Measurements from ENCODE around the gene HERC2. TPM values are rescaled to one million over a fixed set of nuclear protein-coding genes. Genes with fewer than 3 reads are reported as not detected.
"Not testable (repeated sequence)": the region's sequence is repeated elsewhere in the genome, so short reads cannot be mapped to it uniquely, and the experiment has no call there.

The HERC2 gene
- polyA plus RNA-seq, 1 of the 3 experiments (the other 2 are of a cell fraction) = 22.3 TPM

DNA sequence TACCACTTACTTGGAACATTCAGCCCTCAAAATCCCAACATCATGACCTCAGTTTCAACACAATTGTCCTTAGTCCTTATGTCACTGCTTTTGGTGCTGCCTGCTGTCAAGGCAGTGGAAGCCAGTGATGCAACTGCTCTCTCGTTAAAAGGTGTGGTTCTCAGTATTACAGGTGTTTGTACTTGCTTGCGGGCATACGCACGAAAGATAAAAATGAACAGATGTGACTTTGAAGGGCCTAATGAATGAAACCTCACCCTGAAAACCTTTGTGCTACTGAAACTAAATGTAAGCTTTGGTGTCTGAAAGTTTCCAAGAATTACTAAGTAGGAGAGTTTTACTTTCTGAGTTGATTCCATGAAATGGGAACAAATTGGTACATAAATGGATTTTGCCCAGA lies 25.2 kb downstream of the HERC2 start:
- H3K27me3 ChIP-seq (ENCODE audit: insufficient read depth); DNase-seq; H3K4me2 ChIP-seq; H3K4me3 ChIP-seq (ENCODE audit: low read depth in 2 of 2, low read length in 1 of 2); H4K20me1 ChIP-seq (ENCODE audit: insufficient read depth); H3K4me1 ChIP-seq (ENCODE audit: control insufficient read depth in 1 of 2, insufficient read depth in 2 of 2, low read depth in 1 of 2, low read length in 1 of 2); H3K9ac ChIP-seq; H3K27ac ChIP-seq (ENCODE audit: low read depth in 2 of 2, low read length in 1 of 2); H3K36me3 ChIP-seq (replicated peaks in 1 of 2; ENCODE audit: control insufficient read depth in 1 of 2, insufficient read depth in 2 of 2, low read length in 1 of 2); H3K9me3 ChIP-seq; CTCF ChIA-PET; H2AFZ ChIP-seq (ENCODE audit: low read depth); H3F3A ChIP-seq (replicated peaks; ENCODE audit: insufficient read depth); POLR2A ChIA-PET; H3K9me2 ChIP-seq: not testable (repeated sequence)
- WGBS (ENCODE audit: low lambda C conversion rate) = 100% methylated on average over 2 of the region's 4 CpGs
- H3K79me2 ChIP-seq (ENCODE audit: insufficient read depth) = peaks cover 10% of the 10 kb centered on the region; the same call in 1 of the 2 replicates

DNA sequence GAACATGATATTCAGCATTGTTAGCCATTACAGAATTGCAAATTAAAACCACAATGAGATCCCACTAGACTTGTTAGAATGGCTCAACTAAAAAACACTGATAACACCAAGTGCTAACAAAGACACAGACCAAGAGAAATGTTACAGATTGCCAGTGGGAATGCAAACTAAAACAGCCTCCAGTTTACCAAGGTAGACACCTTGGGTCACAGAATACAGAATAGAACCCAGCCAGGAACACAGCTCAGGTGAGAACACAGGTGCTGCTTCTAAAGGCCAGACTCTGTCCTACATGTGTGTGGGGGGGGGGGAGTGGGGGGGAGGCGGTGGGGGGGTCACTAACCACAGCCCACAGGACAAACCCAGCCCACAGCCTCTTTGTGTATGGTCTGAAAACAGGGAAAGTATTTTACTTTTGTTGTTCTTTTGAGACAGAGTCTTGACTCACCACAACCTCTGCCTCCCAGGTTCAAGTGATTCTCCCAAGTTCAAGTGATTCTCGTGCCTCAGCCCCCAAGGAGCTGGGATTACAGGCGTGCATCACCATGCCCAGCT lies 26.9 kb downstream of the HERC2 start:
- H3K27ac ChIP-seq (ENCODE audit: low read depth in 2 of 2, low read length in 1 of 2); H3K27me3 ChIP-seq (ENCODE audit: insufficient read depth); H3K9me2 ChIP-seq; CTCF ChIA-PET; DNase-seq; H2AFZ ChIP-seq (ENCODE audit: low read depth); H4K20me1 ChIP-seq (ENCODE audit: insufficient read depth); H3F3A ChIP-seq (replicated peaks; ENCODE audit: insufficient read depth); POLR2A ChIA-PET; H3K9ac ChIP-seq; H3K4me3 ChIP-seq (ENCODE audit: low read depth in 2 of 2, low read length in 1 of 2); H3K9me3 ChIP-seq; H3K4me2 ChIP-seq; H3K4me1 ChIP-seq (ENCODE audit: control insufficient read depth in 1 of 2, insufficient read depth in 2 of 2, low read depth in 1 of 2, low read length in 1 of 2): not testable (repeated sequence)
- H3K79me2 ChIP-seq (ENCODE audit: insufficient read depth) = peaks cover 10% of the 10 kb centered on the region; the same call in 1 of the 2 replicates
- 80% methylated on average over 2 of the region's 3 CpGs for WGBS (ENCODE audit: low lambda C conversion rate)
- H3K36me3 ChIP-seq (replicated peaks in 1 of 2; ENCODE audit: control insufficient read depth in 1 of 2, insufficient read depth in 2 of 2, low read length in 1 of 2) = peaks cover 10 to 19% of the 10 kb centered on the region in 2 experiments

DNA sequence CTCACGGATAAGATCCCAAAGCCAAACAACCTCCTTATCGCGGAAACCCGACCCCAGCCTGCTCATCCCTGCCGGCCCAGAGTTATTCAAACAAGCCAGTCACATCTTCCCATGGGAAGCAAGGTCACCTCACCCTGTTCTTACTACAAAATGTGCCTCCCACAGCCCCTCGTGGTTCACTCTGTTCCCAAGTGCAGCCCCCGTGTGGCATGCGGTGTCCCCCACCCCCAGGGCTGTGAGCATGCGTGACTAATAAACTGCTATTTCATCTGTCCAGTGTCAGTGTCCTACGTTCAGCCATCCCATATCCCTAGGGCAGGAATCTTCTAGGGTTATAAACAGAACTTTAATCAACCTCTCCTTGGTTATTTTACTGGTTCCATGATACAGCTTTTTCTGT lies 27.4 kb downstream of the HERC2 start:
- H3K4me1 ChIP-seq (ENCODE audit: control insufficient read depth in 1 of 2, insufficient read depth in 2 of 2, low read depth in 1 of 2, low read length in 1 of 2); CTCF ChIA-PET; H3F3A ChIP-seq (replicated peaks; ENCODE audit: insufficient read depth); POLR2A ChIA-PET; H3K27ac ChIP-seq (ENCODE audit: low read depth in 2 of 2, low read length in 1 of 2); H3K4me2 ChIP-seq; H3K27me3 ChIP-seq (ENCODE audit: insufficient read depth); H3K9me3 ChIP-seq; H3K9ac ChIP-seq; H4K20me1 ChIP-seq (ENCODE audit: insufficient read depth); H3K4me3 ChIP-seq (ENCODE audit: low read depth in 2 of 2, low read length in 1 of 2); H3K9me2 ChIP-seq; H2AFZ ChIP-seq (ENCODE audit: low read depth); DNase-seq: not testable (repeated sequence)
- H3K79me2 ChIP-seq (ENCODE audit: insufficient read depth) = peaks cover 10% of the 10 kb centered on the region; the same call in 1 of the 2 replicates
- 89% methylated on average over 5 of the region's 10 CpGs for WGBS (ENCODE audit: low lambda C conversion rate)
- H3K36me3 ChIP-seq (replicated peaks in 1 of 2; ENCODE audit: control insufficient read depth in 1 of 2, insufficient read depth in 2 of 2, low read length in 1 of 2) = peaks cover 14 to 25% of the 10 kb centered on the region in 2 experiments

DNA sequence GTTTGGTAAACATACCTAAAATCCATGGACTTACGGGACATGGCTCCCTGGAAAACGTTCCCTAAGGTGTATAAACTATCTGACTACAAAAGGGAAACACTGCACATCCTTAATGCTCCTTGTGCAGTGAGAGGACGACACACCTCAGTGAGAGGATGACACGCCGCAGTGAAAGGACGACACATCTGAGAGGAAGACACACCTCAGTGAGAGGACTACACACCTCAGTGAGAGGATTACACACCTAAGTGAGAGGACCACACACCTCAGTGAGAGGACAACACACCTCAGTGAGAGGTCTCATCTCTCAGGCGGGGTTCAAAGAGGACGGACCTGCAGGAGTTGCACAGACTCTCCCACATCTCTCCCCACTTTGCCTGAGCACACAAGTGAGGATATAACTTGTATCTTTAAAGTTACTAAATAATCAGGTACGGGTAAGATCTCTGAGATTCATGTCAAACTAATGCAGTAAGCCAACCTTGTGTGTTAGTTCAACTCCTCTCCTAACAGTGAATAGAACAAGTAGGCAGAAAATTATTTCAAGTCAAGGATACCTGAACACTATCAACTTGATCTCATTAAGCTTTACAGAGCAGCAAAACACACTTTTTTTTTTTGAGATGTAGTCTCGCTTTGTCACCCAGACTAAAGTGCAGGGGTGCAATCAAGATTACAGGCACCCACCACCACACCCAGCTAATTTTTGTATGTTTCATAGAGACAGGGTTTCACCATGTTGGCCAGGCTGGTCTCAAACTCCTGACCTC lies 32.1 kb downstream of the HERC2 start:
- no peak overlapping the region for H3K4me3 ChIP-seq (ENCODE audit: low read depth in 2 of 2, low read length in 1 of 2)
- H3K4me1 ChIP-seq (ENCODE audit: control insufficient read depth in 1 of 2, insufficient read depth in 2 of 2, low read depth in 1 of 2, low read length in 1 of 2) = no peaks in the 10 kb centered on the region
- no peak overlapping the region for H2AFZ ChIP-seq (ENCODE audit: low read depth)
- no peak overlapping the region for H3K9ac ChIP-seq
- no peaks in the 10 kb centered on the region for H3K9me3 ChIP-seq
- H3K36me3 ChIP-seq (replicated peaks in 1 of 2; ENCODE audit: control insufficient read depth in 1 of 2, insufficient read depth in 2 of 2, low read length in 1 of 2) = peaks cover 15 to 32% of the 10 kb centered on the region in 2 experiments
- WGBS (ENCODE audit: low lambda C conversion rate) = 95% methylated on average over 10 of the region's 10 CpGs
- peaks cover 15% of the 10 kb centered on the region; the same call in 1 of the 2 replicates for H3K79me2 ChIP-seq (ENCODE audit: insufficient read depth)
- DNase-seq = no peak
- CTCF ChIA-PET = no interaction called here
- no peaks in the 10 kb centered on the region for H3F3A ChIP-seq (replicated peaks; ENCODE audit: insufficient read depth)
- no peak overlapping the region for H3K4me2 ChIP-seq
- H4K20me1 ChIP-seq (ENCODE audit: insufficient read depth) = no peaks in the 10 kb centered on the region
- POLR2A ChIA-PET = no interaction called here
- no peaks in the 10 kb centered on the region for H3K27me3 ChIP-seq (ENCODE audit: insufficient read depth)
- no peaks in the 10 kb centered on the region for H3K9me2 ChIP-seq
- H3K27ac ChIP-seq (ENCODE audit: low read depth in 2 of 2, low read length in 1 of 2) = no peak overlapping the region
- no peak for TF ChIP-seq EZH2phosphoT487 (IDR thresholded peaks at IDR 0.05; ENCODE audit: borderline replicate concordance, low read depth)
- TF ChIP-seq, protein P1, sequence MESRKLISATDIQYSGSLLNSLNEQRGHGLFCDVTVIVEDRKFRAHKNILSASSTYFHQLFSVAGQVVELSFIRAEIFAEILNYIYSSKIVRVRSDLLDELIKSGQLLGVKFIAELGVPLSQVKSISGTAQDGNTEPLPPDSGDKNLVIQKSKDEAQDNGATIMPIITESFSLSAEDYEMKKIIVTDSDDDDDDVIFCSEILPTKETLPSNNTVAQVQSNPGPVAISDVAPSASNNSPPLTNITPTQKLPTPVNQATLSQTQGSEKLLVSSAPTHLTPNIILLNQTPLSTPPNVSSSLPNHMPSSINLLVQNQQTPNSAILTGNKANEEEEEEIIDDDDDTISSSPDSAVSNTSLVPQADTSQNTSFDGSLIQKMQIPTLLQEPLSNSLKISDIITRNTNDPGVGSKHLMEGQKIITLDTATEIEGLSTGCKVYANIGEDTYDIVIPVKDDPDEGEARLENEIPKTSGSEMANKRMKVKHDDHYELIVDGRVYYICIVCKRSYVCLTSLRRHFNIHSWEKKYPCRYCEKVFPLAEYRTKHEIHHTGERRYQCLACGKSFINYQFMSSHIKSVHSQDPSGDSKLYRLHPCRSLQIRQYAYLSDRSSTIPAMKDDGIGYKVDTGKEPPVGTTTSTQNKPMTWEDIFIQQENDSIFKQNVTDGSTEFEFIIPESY (IDR thresholded peaks at IDR 0.05; ENCODE audit: borderline replicate concordance, low read depth) = no peak
- no peak for TF ChIP-seq TEAD4 (IDR thresholded peaks at IDR 0.05; ENCODE audit: borderline replicate concordance, insufficient read depth)
- no peak for TF ChIP-seq RCOR1 (IDR thresholded peaks at IDR 0.05; ENCODE audit: low read length)
- no peak for TF ChIP-seq RFX5 (IDR thresholded peaks at IDR 0.05; ENCODE audit: low read length)
- no peak for TF ChIP-seq RXRA (IDR thresholded peaks at IDR 0.05; ENCODE audit: borderline replicate concordance, low read depth)
- TF ChIP-seq YY1 (IDR thresholded peaks at IDR 0.05; ENCODE audit: low read depth) = no peak
- no peak for TF ChIP-seq TCF12 (IDR thresholded peaks at IDR 0.05)
- TF ChIP-seq, protein P2, sequence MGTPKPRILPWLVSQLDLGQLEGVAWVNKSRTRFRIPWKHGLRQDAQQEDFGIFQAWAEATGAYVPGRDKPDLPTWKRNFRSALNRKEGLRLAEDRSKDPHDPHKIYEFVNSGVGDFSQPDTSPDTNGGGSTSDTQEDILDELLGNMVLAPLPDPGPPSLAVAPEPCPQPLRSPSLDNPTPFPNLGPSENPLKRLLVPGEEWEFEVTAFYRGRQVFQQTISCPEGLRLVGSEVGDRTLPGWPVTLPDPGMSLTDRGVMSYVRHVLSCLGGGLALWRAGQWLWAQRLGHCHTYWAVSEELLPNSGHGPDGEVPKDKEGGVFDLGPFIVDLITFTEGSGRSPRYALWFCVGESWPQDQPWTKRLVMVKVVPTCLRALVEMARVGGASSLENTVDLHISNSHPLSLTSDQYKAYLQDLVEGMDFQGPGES (IDR thresholded peaks at IDR 0.05; ENCODE audit: low read depth, low read length) = no peak
- TF ChIP-seq TAF1 (IDR thresholded peaks at IDR 0.05; ENCODE audit: borderline replicate concordance, low read depth, low read length) = no peak
- no peak for TF ChIP-seq ELF1 (IDR thresholded peaks at IDR 0.05)
- TF ChIP-seq, protein P3, sequence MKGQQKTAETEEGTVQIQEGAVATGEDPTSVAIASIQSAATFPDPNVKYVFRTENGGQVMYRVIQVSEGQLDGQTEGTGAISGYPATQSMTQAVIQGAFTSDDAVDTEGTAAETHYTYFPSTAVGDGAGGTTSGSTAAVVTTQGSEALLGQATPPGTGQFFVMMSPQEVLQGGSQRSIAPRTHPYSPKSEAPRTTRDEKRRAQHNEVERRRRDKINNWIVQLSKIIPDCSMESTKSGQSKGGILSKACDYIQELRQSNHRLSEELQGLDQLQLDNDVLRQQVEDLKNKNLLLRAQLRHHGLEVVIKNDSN (IDR thresholded peaks at IDR 0.05; ENCODE audit: borderline replicate concordance, low read depth) = no peak

Measured in SK-N-SH (cell line).